Hematopoietic multipotent progenitor cell treated with erythropoietin and hydrocortisone succinate and interleukin-3 and kit ligand, for 8 days (in vitro differentiated cells): ENCODE results near the gene GOLGA2.

Source experiments
- DNase-seq: peaks from one replicate; pipeline ENCODE4 v3.0.0-alpha.2; 2015

The GOLGA2 gene

GRCh38 chr9:128275198-128276007, at the start of gene GOLGA2:
TSS of gene GOLGA2 (minus strand) at chr9:128276007. CDS start at chr9:128275976, 31 bp downstream.
- no peak for DNase-seq

- no peak for DNase-seq
These were observed 48.6 kb upstream of the GOLGA2 start for GRCh38 chr9:128324401-128324800.

- no peak for DNase-seq
These were observed 48.0 kb upstream of the GOLGA2 start for GRCh38 chr9:128323791-128324190.

GRCh38 chr9:128323212-128323730, 47.5 kb upstream of the GOLGA2 start:
- DNase-seq: peak; percentile 10

GRCh38 chr9:128322404-128323211, 46.8 kb upstream of the GOLGA2 start, which contains the start of the genes COQ4 and TRUB2:
TSS of gene COQ4 (plus strand) at chr9:128322839. CDS start at chr9:128322859, 20 bp downstream.
TSS of gene TRUB2 (minus strand) at chr9:128322447. CDS start at chr9:128322408, 39 bp downstream.
- peak; percentile 95 for DNase-seq

GRCh38 chr9:128321879-128322403, 46.1 kb upstream of the GOLGA2 start:
- no peak for DNase-seq

- no peak for DNase-seq
These were observed 45.5 kb upstream of the GOLGA2 start for GRCh38 chr9:128321343-128321742.

- no peak for DNase-seq
These were observed 41.8 kb upstream of the GOLGA2 start for GRCh38 chr9:128317629-128318028.

GRCh38 chr9:128316421-128316820, 40.6 kb upstream of the GOLGA2 start:
- DNase-seq: no peak

GRCh38 chr9:128314697-128315096, 38.9 kb upstream of the GOLGA2 start:
- DNase-seq: no peak

- peak; percentile 30 for DNase-seq
These were observed 34.7 kb upstream of the GOLGA2 start for GRCh38 chr9:128310461-128310860.

- no peak for DNase-seq
These were observed 33.7 kb upstream of the GOLGA2 start for GRCh38 chr9:128309551-128309950.

GRCh38 chr9:128304971-128305288, 29.1 kb upstream of the GOLGA2 start:
- DNase-seq: no peak

- DNase-seq: no peak
These were observed 28.5 kb upstream of the GOLGA2 start for GRCh38 chr9:128304136-128304970.

- DNase-seq: no peak
These were observed 23.0 kb upstream of the GOLGA2 start for GRCh38 chr9:128298535-128299482.

- no peak for DNase-seq
These were observed 21.5 kb upstream of the GOLGA2 start for GRCh38 chr9:128297221-128297773.

- peak; percentile 82 for DNase-seq
These were observed 20.8 kb upstream of the GOLGA2 start for GRCh38 chr9:128296340-128297220.

GRCh38 chr9:128294142-128294541, 18.3 kb upstream of the GOLGA2 start:
- DNase-seq: no peak

GRCh38 chr9:128293091-128293490, 17.3 kb upstream of the GOLGA2 start:
- no peak for DNase-seq

GRCh38 chr9:128292009-128292408, 16.2 kb upstream of the GOLGA2 start:
- no peak for DNase-seq
